ENCODE measurements around the gene CNTNAP1. TPM values are rescaled to one million over a fixed set of nuclear protein-coding genes. Genes with fewer than 3 reads are reported as not detected.

Gene CNTNAP1
- total RNA-seq, 5 donors from 2014 or later (not counting 1 experiment from before 2014, with no cell fraction given) = 2.2 to 18.3 (median 3.0) TPM

DNA sequence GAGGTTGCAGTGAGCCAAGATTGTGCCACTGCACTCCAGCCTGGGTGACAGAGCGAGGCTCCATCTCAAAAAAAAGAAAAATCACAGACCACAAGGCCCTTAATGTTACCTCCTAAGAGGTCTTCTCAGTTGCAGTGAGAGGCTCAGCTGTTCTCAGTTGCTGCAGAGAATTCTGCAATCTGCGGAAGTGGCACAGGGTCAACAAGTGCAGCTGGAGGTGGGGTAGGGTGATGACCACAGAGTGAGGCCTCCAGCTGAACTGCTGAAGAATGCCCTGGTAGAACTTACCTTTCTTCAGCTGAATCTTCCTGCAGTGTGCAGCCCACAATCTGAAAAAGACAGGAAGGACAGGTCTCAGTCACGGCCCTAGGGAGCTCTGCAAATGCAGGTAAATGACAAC, 26.3 kb downstream of the CNTNAP1 start:
- Histone ChIP-seq H3K4me3 (ENCODE audit: control insufficient read depth in 1 of 2, extremely low read depth in 1 of 2, low read length in 1 of 2) (no peak overlapping the region), H3K4me1 (ENCODE audit: control insufficient read depth in 1 of 2, extremely low read depth in 1 of 2, insufficient read depth in 2 of 2, low read length in 2 of 2) (peaks cover 0 to 44% of the 10 kb centered on the region in 2 experiments), H3K36me3 (ENCODE audit: control insufficient read depth in 2 of 2, extremely low read depth in 1 of 2, insufficient read depth in 1 of 2, low read length in 1 of 2) (peaks cover 17 to 88% of the 10 kb centered on the region in 2 donors), H3K9me3 (no peaks in the 10 kb centered on the region), H3K27me3 (replicated peaks in 1 of 2; ENCODE audit: control insufficient read depth in 2 of 2, extremely low read depth in 1 of 2, insufficient read depth in 2 of 2, low read length in 1 of 2) (no peaks in the 10 kb centered on the region), H3K27ac (ENCODE audit: low read length) (no peak overlapping the region)
- POLR2A ChIA-PET = interaction anchor here in 1 of 2 donors (0.5 kb wide), 1 partner anchor 233 kb away, joined by 4 read pairs; no protein-coding TSS in a partner anchor
- CTCF ChIA-PET = interaction anchor here in 1 of 2 donors (0.6 kb wide), 1 partner anchor 59 kb away, joined by 3 read pairs; no protein-coding TSS in a partner anchor
- Mint-ChIP-seq H3K27me3 (no peaks in the 10 kb centered on the region), H3K4me3 (no peak overlapping the region), H3K9me3 (no peaks in the 10 kb centered on the region), H3K36me3 (peaks cover 73% of the 10 kb centered on the region), H3K27ac (no peak overlapping the region), H3K4me1 (peaks cover 29 to 45% (median 39%) of the 10 kb centered on the region in 3 donors)
- ATAC-seq (replicated peaks in 1 of 4) = peak in 2 of 4 experiments; percentile 14 to 25
- WGBS (ENCODE audit: insufficient coverage) = 100% methylated on average over 1 of the region's 3 CpGs
- DNase-seq = no peak

DNA sequence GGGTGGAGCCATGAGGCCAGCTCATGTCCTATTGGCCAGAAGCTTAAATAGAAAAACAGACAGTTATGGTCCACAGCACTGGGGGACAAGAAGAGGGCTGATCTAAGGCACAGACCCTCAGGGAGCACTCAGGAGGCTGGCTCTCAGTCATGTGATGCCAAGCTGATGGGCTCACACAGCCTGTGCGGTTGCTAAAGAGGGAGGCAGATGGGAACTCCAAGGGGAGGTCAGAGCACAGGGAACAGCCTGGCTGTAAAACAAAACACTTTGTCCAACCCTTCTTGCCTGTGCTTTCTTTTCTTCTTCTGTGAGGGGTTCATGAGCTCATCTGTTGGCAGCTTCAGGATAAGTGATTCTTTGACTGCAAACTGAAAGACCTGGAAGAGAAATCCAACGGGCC, 27.2 kb downstream of the CNTNAP1 start:
- Histone ChIP-seq H3K4me3 (ENCODE audit: control insufficient read depth in 1 of 2, extremely low read depth in 1 of 2, low read length in 1 of 2) (no peak overlapping the region), H3K4me1 (ENCODE audit: control insufficient read depth in 1 of 2, extremely low read depth in 1 of 2, insufficient read depth in 2 of 2, low read length in 2 of 2) (peaks cover 0 to 41% of the 10 kb centered on the region in 2 experiments), H3K36me3 (ENCODE audit: control insufficient read depth in 2 of 2, extremely low read depth in 1 of 2, insufficient read depth in 1 of 2, low read length in 1 of 2) (peaks cover 14 to 87% of the 10 kb centered on the region in 2 donors), H3K27me3 (replicated peaks in 1 of 2; ENCODE audit: control insufficient read depth in 2 of 2, extremely low read depth in 1 of 2, insufficient read depth in 2 of 2, low read length in 1 of 2) (no peaks in the 10 kb centered on the region), H3K9me3 (no peaks in the 10 kb centered on the region), H3K27ac (ENCODE audit: low read length) (no peak overlapping the region)
- Mint-ChIP-seq H3K9me3 (no peaks in the 10 kb centered on the region), H3K27me3 (no peaks in the 10 kb centered on the region), H3K27ac (no peak overlapping the region), H3K4me3 (no peak overlapping the region), H3K4me1 (peaks cover 28 to 41% (median 37%) of the 10 kb centered on the region in 3 donors), H3K36me3 (peaks cover 74% of the 10 kb centered on the region)
- POLR2A ChIA-PET = no interaction called here
- WGBS (ENCODE audit: insufficient coverage) = 100% methylated on average over 1 of the region's 2 CpGs
- DNase-seq = no peak
- ATAC-seq (replicated peaks in 1 of 4) = no peak
- CTCF ChIA-PET = interaction anchor here in 1 of 2 donors (0.5 kb wide), 1 partner anchor 210 kb away, joined by 3 read pairs; no protein-coding TSS in a partner anchor

GRCh38 chr17:42720996-42721583, 38.8 kb downstream of the CNTNAP1 start:
- no CpG with 5 or more reads among the region's 2 CpGs for WGBS (ENCODE audit: insufficient coverage)
- Mint-ChIP-seq H3K27me3 (no peaks in the 10 kb centered on the region), H3K9me3 (no peaks in the 10 kb centered on the region), H3K36me3 (peaks cover 60% of the 10 kb centered on the region), H3K4me1 (peaks cover 1 to 8% (median 5%) of the 10 kb centered on the region in 3 donors), H3K27ac (no peak overlapping the region), H3K4me3 (no peak overlapping the region)
- Histone ChIP-seq H3K27ac (ENCODE audit: low read length) (no peak overlapping the region), H3K27me3 (replicated peaks in 1 of 2; ENCODE audit: control insufficient read depth in 2 of 2, extremely low read depth in 1 of 2, insufficient read depth in 2 of 2, low read length in 1 of 2) (no peaks in the 10 kb centered on the region), H3K4me1 (ENCODE audit: control insufficient read depth in 1 of 2, extremely low read depth in 1 of 2, insufficient read depth in 2 of 2, low read length in 2 of 2) (no peaks in the 10 kb centered on the region), H3K9me3 (no peaks in the 10 kb centered on the region), H3K4me3 (ENCODE audit: control insufficient read depth in 1 of 2, extremely low read depth in 1 of 2, low read length in 1 of 2) (no peak overlapping the region), H3K36me3 (ENCODE audit: control insufficient read depth in 2 of 2, extremely low read depth in 1 of 2, insufficient read depth in 1 of 2, low read length in 1 of 2) (peaks cover 34 to 72% of the 10 kb centered on the region in 2 donors)
- ATAC-seq (replicated peaks in 1 of 4) = peak; percentile 66 to 77 (median 72)
- peak in 19 of 35 experiments; percentile 4 to 79 (median 23) for DNase-seq
- ChIA-PET CTCF (interaction anchor here in 1 of 2 donors (1.2 kb wide), 1 partner anchor 763 kb away, joined by 3 read pairs; the partner anchor contains the start of gene DHX8), POLR2A (interaction anchor here in 1 of 2 donors (0.8 kb wide), 1 partner anchor 550 kb away, joined by 3 read pairs; no protein-coding TSS in a partner anchor)

- DNase-seq (no peak), ATAC-seq (replicated peaks in 1 of 4) (no peak)
- Histone ChIP-seq H3K4me1 (ENCODE audit: control insufficient read depth in 1 of 2, extremely low read depth in 1 of 2, insufficient read depth in 2 of 2, low read length in 2 of 2) (no peaks in the 10 kb centered on the region), H3K27ac (ENCODE audit: low read length) (no peak overlapping the region), H3K36me3 (ENCODE audit: control insufficient read depth in 2 of 2, extremely low read depth in 1 of 2, insufficient read depth in 1 of 2, low read length in 1 of 2) (peaks cover 26 to 66% of the 10 kb centered on the region in 2 donors), H3K4me3 (ENCODE audit: control insufficient read depth in 1 of 2, extremely low read depth in 1 of 2, low read length in 1 of 2) (no peak overlapping the region), H3K27me3 (replicated peaks in 1 of 2; ENCODE audit: control insufficient read depth in 2 of 2, extremely low read depth in 1 of 2, insufficient read depth in 2 of 2, low read length in 1 of 2) (no peaks in the 10 kb centered on the region), H3K9me3 (no peaks in the 10 kb centered on the region)
- Mint-ChIP-seq H3K27ac (no peak overlapping the region), H3K27me3 (no peaks in the 10 kb centered on the region), H3K36me3 (peaks cover 43% of the 10 kb centered on the region), H3K4me1 (peaks cover 1 to 5% (median 2%) of the 10 kb centered on the region in 3 donors), H3K9me3 (no peaks in the 10 kb centered on the region), H3K4me3 (no peak overlapping the region)
- no CpG with 5 or more reads among the region's 3 CpGs for WGBS (ENCODE audit: insufficient coverage)
- CTCF ChIA-PET = no interaction called here
- POLR2A ChIA-PET = interaction anchor here in 1 of 2 donors (0.6 kb wide), 1 partner anchor 29 kb away, joined by 4 read pairs; no protein-coding TSS in a partner anchor
These were observed 41.3 kb downstream of the CNTNAP1 start for GRCh38 chr17:42723636-42724035.

GRCh38 chr17:42725143-42725542, 42.8 kb downstream of the CNTNAP1 start:
- WGBS (ENCODE audit: insufficient coverage) = 100% methylated on average over 2 of the region's 6 CpGs
- H3K36me3 ChIP-seq (ENCODE audit: control insufficient read depth in 2 of 2, extremely low read depth in 1 of 2, insufficient read depth in 1 of 2, low read length in 1 of 2) = peaks cover 24 to 59% of the 10 kb centered on the region in 2 donors
- ChIA-PET CTCF (no interaction called here), POLR2A (no interaction called here)
- ATAC-seq (replicated peaks in 1 of 4) (no peak), DNase-seq (no peak)
- Mint-ChIP-seq H3K27ac (no peak overlapping the region), H3K36me3 (peaks cover 39% of the 10 kb centered on the region), H3K27me3 (no peaks in the 10 kb centered on the region), H3K4me3 (no peak overlapping the region), H3K9me3 (no peaks in the 10 kb centered on the region), H3K4me1 (peaks cover 1 to 5% (median 2%) of the 10 kb centered on the region in 3 donors)
- H3K4me1 ChIP-seq (ENCODE audit: control insufficient read depth in 1 of 2, extremely low read depth in 1 of 2, insufficient read depth in 2 of 2, low read length in 2 of 2) = no peaks in the 10 kb centered on the region
- H3K4me3 ChIP-seq (ENCODE audit: control insufficient read depth in 1 of 2, extremely low read depth in 1 of 2, low read length in 1 of 2) = no peak overlapping the region
- H3K27me3 ChIP-seq (replicated peaks in 1 of 2; ENCODE audit: control insufficient read depth in 2 of 2, extremely low read depth in 1 of 2, insufficient read depth in 2 of 2, low read length in 1 of 2) = no peaks in the 10 kb centered on the region
- no peaks in the 10 kb centered on the region for H3K9me3 ChIP-seq
- no peak overlapping the region for H3K27ac ChIP-seq (ENCODE audit: low read length)

GRCh38 chr17:42740699-42741098, 58.4 kb downstream of the CNTNAP1 start:
- DNase-seq = no peak
- Histone ChIP-seq H3K4me1 (ENCODE audit: control insufficient read depth in 1 of 2, extremely low read depth in 1 of 2, insufficient read depth in 2 of 2, low read length in 2 of 2) (peaks cover 9 to 23% of the 10 kb centered on the region in 2 experiments), H3K4me3 (ENCODE audit: control insufficient read depth in 1 of 2, extremely low read depth in 1 of 2, low read length in 1 of 2) (no peak overlapping the region), H3K9me3 (no peaks in the 10 kb centered on the region), H3K27me3 (replicated peaks in 1 of 2; ENCODE audit: control insufficient read depth in 2 of 2, extremely low read depth in 1 of 2, insufficient read depth in 2 of 2, low read length in 1 of 2) (no peaks in the 10 kb centered on the region), H3K36me3 (ENCODE audit: control insufficient read depth in 2 of 2, extremely low read depth in 1 of 2, insufficient read depth in 1 of 2, low read length in 1 of 2) (no peaks in the 10 kb centered on the region), H3K27ac (ENCODE audit: low read length) (no peak overlapping the region)
- ATAC-seq (replicated peaks in 1 of 4) = no peak
- WGBS (ENCODE audit: insufficient coverage) = no CpG with 5 or more reads among the region's 1 CpG
- H3K9me3 Mint-ChIP-seq = no peaks in the 10 kb centered on the region
- no peaks in the 10 kb centered on the region for H3K36me3 Mint-ChIP-seq
- POLR2A ChIA-PET = no interaction called here
- H3K4me3 Mint-ChIP-seq = no peak overlapping the region
- peaks cover 27 to 35% (median 31%) of the 10 kb centered on the region in 3 donors for H3K4me1 Mint-ChIP-seq
- H3K27ac Mint-ChIP-seq = no peak overlapping the region
- H3K27me3 Mint-ChIP-seq = no peaks in the 10 kb centered on the region
- CTCF ChIA-PET = interaction anchor here in 1 of 2 donors (0.5 kb wide), 1 partner anchor 1079 kb away, joined by 3 read pairs; no protein-coding TSS in a partner anchor

All from T-cell (primary cell).